ENCODE results near the gene ITPRIP.

Gene ITPRIP

GRCh38 chr10:104309980-104310978, 28.0 kb downstream of the ITPRIP start:
- Histone ChIP-seq H3K4me1 (ENCODE audit: control insufficient read depth in 2 of 2, insufficient read depth in 2 of 2, low read length in 2 of 2) (peaks cover 6 to 8% of the 10 kb centered on the region in 2 donors), H3K36me3 (ENCODE audit: control insufficient read depth in 2 of 2, insufficient read depth in 2 of 2, low read length in 2 of 2) (peaks cover 25% of the 10 kb centered on the region in 2 donors), H3K9ac (ENCODE audit: low read depth in 1 of 2, low read length in 2 of 2) (no peak overlapping the region), H3K4me3 (ENCODE audit: low read length in 2 of 2) (no peak overlapping the region), H3K27ac (ENCODE audit: low read depth in 2 of 2, low read length in 2 of 2) (no peak overlapping the region), H3K9me3 (ENCODE audit: control insufficient read depth in 2 of 2, low read length in 2 of 2) (no peaks in the 10 kb centered on the region), H3K27me3 (ENCODE audit: control insufficient read depth in 2 of 2, insufficient read depth in 2 of 2, low read length in 2 of 2) (no peaks in the 10 kb centered on the region)

- Histone ChIP-seq H3K27ac (ENCODE audit: low read depth in 2 of 2, low read length in 2 of 2) (no peak overlapping the region), H3K4me3 (ENCODE audit: low read length in 2 of 2) (no peak overlapping the region), H3K36me3 (ENCODE audit: control insufficient read depth in 2 of 2, insufficient read depth in 2 of 2, low read length in 2 of 2) (peaks cover 8% of the 10 kb centered on the region in 2 donors), H3K4me1 (ENCODE audit: control insufficient read depth in 2 of 2, insufficient read depth in 2 of 2, low read length in 2 of 2) (peaks cover 6 to 8% of the 10 kb centered on the region in 2 donors), H3K9me3 (ENCODE audit: control insufficient read depth in 2 of 2, low read length in 2 of 2) (no peaks in the 10 kb centered on the region), H3K27me3 (ENCODE audit: control insufficient read depth in 2 of 2, insufficient read depth in 2 of 2, low read length in 2 of 2) (no peaks in the 10 kb centered on the region), H3K9ac (ENCODE audit: low read depth in 1 of 2, low read length in 2 of 2) (no peak overlapping the region)
Measured at GRCh38 chr10:104308439-104308903, 29.8 kb downstream of the ITPRIP start.

GRCh38 chr10:104307576-104308438, 30.5 kb downstream of the ITPRIP start:
- Histone ChIP-seq H3K4me3 (ENCODE audit: low read length in 2 of 2) (no peak overlapping the region), H3K27me3 (ENCODE audit: control insufficient read depth in 2 of 2, insufficient read depth in 2 of 2, low read length in 2 of 2) (no peaks in the 10 kb centered on the region), H3K36me3 (ENCODE audit: control insufficient read depth in 2 of 2, insufficient read depth in 2 of 2, low read length in 2 of 2) (peaks cover 3 to 4% of the 10 kb centered on the region in 2 donors), H3K9me3 (ENCODE audit: control insufficient read depth in 2 of 2, low read length in 2 of 2) (no peaks in the 10 kb centered on the region), H3K9ac (ENCODE audit: low read depth in 1 of 2, low read length in 2 of 2) (no peak overlapping the region), H3K4me1 (ENCODE audit: control insufficient read depth in 2 of 2, insufficient read depth in 2 of 2, low read length in 2 of 2) (peaks cover 6 to 8% of the 10 kb centered on the region in 2 donors), H3K27ac (ENCODE audit: low read depth in 2 of 2, low read length in 2 of 2) (no peak overlapping the region)

GRCh38 chr10:104306897-104307296, 31.4 kb downstream of the ITPRIP start:
- no peaks in the 10 kb centered on the region for H3K9me3 ChIP-seq (ENCODE audit: control insufficient read depth in 2 of 2, low read length in 2 of 2)
- no peak overlapping the region for H3K4me3 ChIP-seq (ENCODE audit: low read length in 2 of 2)
- no peak overlapping the region for H3K27ac ChIP-seq (ENCODE audit: low read depth in 2 of 2, low read length in 2 of 2)
- no peaks in the 10 kb centered on the region for H3K36me3 ChIP-seq (ENCODE audit: control insufficient read depth in 2 of 2, insufficient read depth in 2 of 2, low read length in 2 of 2)
- no peaks in the 10 kb centered on the region for H3K27me3 ChIP-seq (ENCODE audit: control insufficient read depth in 2 of 2, insufficient read depth in 2 of 2, low read length in 2 of 2)
- no peak overlapping the region for H3K9ac ChIP-seq (ENCODE audit: low read depth in 1 of 2, low read length in 2 of 2)
- H3K4me1 ChIP-seq (ENCODE audit: control insufficient read depth in 2 of 2, insufficient read depth in 2 of 2, low read length in 2 of 2), result peaks cover 6 to 8% of the 10 kb centered on the region in 2 donors

DNA sequence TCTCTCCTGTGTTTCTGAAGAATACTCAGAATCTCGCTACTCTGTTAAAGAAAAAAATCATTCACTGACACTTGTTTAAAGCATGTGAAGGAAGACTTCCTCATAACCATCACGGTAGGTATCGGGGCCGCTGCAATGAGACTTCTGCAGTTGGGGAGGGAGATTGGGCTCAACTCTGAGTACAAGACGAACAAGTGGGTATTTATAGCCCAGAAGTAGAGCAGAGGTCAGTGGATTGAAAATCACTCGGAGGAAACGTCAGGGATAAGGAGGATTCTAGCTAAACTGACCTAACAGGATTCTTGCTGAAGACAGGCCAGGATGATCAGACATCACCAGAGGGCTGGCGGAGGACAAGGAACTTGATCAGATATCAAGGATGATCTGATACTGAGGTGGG, 33.3 kb downstream of the ITPRIP start:
- Histone ChIP-seq H3K4me3 (ENCODE audit: low read length in 2 of 2) (no peak overlapping the region), H3K9me3 (ENCODE audit: control insufficient read depth in 2 of 2, low read length in 2 of 2) (no peaks in the 10 kb centered on the region)

GRCh38 chr10:104304356-104304745, 33.9 kb downstream of the ITPRIP start:
- Histone ChIP-seq H3K4me3 (ENCODE audit: low read length in 2 of 2) (no peak overlapping the region), H3K9me3 (ENCODE audit: control insufficient read depth in 2 of 2, low read length in 2 of 2) (no peaks in the 10 kb centered on the region), H3K9ac (ENCODE audit: low read depth in 1 of 2, low read length in 2 of 2) (no peak overlapping the region), H3K27me3 (ENCODE audit: control insufficient read depth in 2 of 2, insufficient read depth in 2 of 2, low read length in 2 of 2) (peaks cover 0 to 2% of the 10 kb centered on the region in 2 donors), H3K27ac (ENCODE audit: low read depth in 2 of 2, low read length in 2 of 2) (no peak overlapping the region), H3K4me1 (ENCODE audit: control insufficient read depth in 2 of 2, insufficient read depth in 2 of 2, low read length in 2 of 2) (peaks cover 10 to 15% of the 10 kb centered on the region in 2 donors), H3K36me3 (ENCODE audit: control insufficient read depth in 2 of 2, insufficient read depth in 2 of 2, low read length in 2 of 2) (no peaks in the 10 kb centered on the region)

More for the DNA sequence above, 33.3 kb downstream of the ITPRIP start:
- Histone ChIP-seq H3K36me3 (ENCODE audit: control insufficient read depth in 2 of 2, insufficient read depth in 2 of 2, low read length in 2 of 2) (no peaks in the 10 kb centered on the region), H3K4me1 (ENCODE audit: control insufficient read depth in 2 of 2, insufficient read depth in 2 of 2, low read length in 2 of 2) (peaks cover 10 to 15% of the 10 kb centered on the region in 2 donors), H3K27me3 (ENCODE audit: control insufficient read depth in 2 of 2, insufficient read depth in 2 of 2, low read length in 2 of 2) (peaks cover 0 to 2% of the 10 kb centered on the region in 2 donors), H3K9ac (ENCODE audit: low read depth in 1 of 2, low read length in 2 of 2) (no peak overlapping the region), H3K27ac (ENCODE audit: low read depth in 2 of 2, low read length in 2 of 2) (no peak overlapping the region)

DNA sequence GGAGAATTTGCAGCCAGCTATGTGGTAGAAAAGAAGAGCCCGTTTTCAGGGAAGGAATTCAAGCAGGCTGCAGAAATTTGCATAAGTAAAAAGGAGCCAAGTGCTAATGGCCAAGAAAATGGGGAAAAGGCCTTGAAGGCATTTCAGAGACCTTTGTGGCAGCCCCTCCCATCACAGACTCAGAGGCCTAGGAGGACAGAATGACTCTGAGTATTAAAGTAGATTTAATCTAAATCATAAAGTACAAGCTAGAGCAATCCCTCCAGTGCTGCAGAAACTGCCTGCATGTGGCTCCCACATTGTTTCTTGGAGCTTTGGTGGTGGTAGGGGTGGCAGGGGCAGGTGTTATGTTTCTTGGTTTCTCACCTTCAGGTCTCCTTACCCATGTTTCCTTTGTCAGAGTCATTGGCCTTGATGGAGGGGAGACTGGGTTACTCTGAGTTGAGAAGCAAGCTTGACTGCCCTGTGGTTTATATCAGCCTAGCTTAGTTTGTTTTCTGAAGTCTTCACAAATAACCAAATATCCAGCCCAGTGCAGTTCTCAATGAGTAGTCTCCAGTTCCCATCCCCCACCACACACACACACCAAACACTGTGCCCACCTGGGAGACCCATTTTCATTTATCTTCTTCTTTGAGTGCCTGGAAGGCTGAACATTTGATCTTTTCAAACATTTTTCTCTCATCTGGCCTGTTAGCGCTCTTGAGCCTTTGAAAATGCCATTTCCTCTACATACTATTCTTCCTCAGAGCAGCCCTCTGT, 34.5 kb downstream of the ITPRIP start:
- H3K27ac ChIP-seq (ENCODE audit: low read depth in 2 of 2, low read length in 2 of 2), result no peak overlapping the region
- peaks cover 10 to 15% of the 10 kb centered on the region in 2 donors for H3K4me1 ChIP-seq (ENCODE audit: control insufficient read depth in 2 of 2, insufficient read depth in 2 of 2, low read length in 2 of 2)
- H3K36me3 ChIP-seq (ENCODE audit: control insufficient read depth in 2 of 2, insufficient read depth in 2 of 2, low read length in 2 of 2), result no peaks in the 10 kb centered on the region
- H3K9ac ChIP-seq (ENCODE audit: low read depth in 1 of 2, low read length in 2 of 2), result no peak overlapping the region
- no peaks in the 10 kb centered on the region for H3K9me3 ChIP-seq (ENCODE audit: control insufficient read depth in 2 of 2, low read length in 2 of 2)
- H3K27me3 ChIP-seq (ENCODE audit: control insufficient read depth in 2 of 2, insufficient read depth in 2 of 2, low read length in 2 of 2), result peaks cover 0 to 2% of the 10 kb centered on the region in 2 donors
- no peak overlapping the region for H3K4me3 ChIP-seq (ENCODE audit: low read length in 2 of 2)

DNA sequence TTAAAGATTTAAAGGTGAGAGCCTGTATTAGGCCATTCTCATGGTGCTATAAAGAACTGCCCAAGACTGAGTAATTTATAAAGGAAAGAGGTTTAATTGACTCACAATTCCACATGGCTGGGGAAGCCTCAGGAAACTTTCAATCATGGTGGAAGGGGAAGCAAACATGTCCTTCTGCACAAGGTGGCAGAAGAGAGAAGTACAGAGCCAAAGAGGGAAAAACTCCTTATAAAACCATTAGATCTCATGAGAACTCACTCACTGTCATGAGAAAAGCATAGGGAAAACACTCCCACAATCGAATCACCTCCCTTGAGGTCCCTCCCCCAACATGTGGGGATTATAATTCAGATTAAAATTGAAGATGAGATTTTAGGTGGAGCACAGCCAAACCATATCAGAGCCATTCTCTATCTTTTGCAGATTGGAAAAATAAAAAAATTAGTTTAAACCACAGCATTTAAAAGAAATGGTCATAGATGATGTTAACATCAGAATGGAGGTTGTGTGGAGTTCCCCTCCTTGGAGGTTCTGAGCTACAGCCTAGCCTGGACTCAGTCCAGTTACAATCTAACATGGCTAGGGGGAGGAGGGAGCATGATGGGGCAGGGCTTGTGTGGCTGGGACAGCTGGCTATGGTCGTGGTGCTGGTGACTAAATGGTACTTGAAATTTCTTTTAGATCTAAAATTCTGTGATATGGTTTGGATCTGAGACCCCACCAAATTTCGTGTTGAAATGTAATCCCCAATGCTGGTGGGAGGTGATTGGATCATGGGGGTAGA, 36.2 kb downstream of the ITPRIP start:
- H3K4me1 ChIP-seq (ENCODE audit: control insufficient read depth in 2 of 2, insufficient read depth in 2 of 2, low read length in 2 of 2), result peaks cover 10% of the 10 kb centered on the region in 2 donors

DNA sequence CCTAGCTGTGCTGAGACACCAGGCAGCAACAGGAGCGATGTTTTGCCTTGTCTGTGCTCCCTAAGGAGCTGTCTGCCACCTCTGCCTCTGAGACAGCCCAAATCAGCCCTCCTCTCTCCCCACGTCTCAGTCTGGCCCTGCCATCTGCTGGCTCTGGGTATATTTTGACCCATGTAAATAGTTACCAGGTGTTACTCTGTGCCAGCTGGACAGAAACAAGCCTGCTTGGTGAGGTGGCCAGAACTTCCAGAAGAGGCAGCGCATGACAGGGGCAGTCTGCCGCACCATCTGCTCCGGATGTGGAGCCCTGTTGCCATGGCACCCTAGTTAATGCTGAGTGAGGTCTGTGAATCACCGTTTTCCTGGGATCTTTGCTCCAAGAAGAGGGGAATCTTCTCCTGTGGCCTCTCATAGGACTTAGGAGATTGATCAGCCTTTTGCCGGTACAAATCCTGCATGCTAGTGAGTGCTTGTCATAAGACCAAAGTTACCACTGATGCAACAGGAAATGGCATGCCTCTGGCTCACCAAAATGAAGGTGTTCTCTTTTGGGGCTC, 37.5 kb downstream of the ITPRIP start:
- H3K4me1 ChIP-seq (ENCODE audit: control insufficient read depth in 2 of 2, insufficient read depth in 2 of 2, low read length in 2 of 2), result peaks cover 8% of the 10 kb centered on the region in 2 donors
- H3K9ac ChIP-seq (ENCODE audit: low read depth in 1 of 2, low read length in 2 of 2), result peak overlapping the region in 1 of 2 donors; percentile 17
- peaks cover 0 to 2% of the 10 kb centered on the region in 2 donors for H3K27me3 ChIP-seq (ENCODE audit: control insufficient read depth in 2 of 2, insufficient read depth in 2 of 2, low read length in 2 of 2)
- H3K27ac ChIP-seq (ENCODE audit: low read depth in 2 of 2, low read length in 2 of 2), result peak overlapping the region; percentile 52 to 73
- H3K9me3 ChIP-seq (ENCODE audit: control insufficient read depth in 2 of 2, low read length in 2 of 2), result no peaks in the 10 kb centered on the region
- H3K4me3 ChIP-seq (ENCODE audit: low read length in 2 of 2), result no peak overlapping the region
- no peaks in the 10 kb centered on the region for H3K36me3 ChIP-seq (ENCODE audit: control insufficient read depth in 2 of 2, insufficient read depth in 2 of 2, low read length in 2 of 2)

More for the DNA sequence above, 36.2 kb downstream of the ITPRIP start:
- peaks cover 0 to 2% of the 10 kb centered on the region in 2 donors for H3K27me3 ChIP-seq (ENCODE audit: control insufficient read depth in 2 of 2, insufficient read depth in 2 of 2, low read length in 2 of 2)
- H3K36me3 ChIP-seq (ENCODE audit: control insufficient read depth in 2 of 2, insufficient read depth in 2 of 2, low read length in 2 of 2), result no peaks in the 10 kb centered on the region
- H3K9me3 ChIP-seq (ENCODE audit: control insufficient read depth in 2 of 2, low read length in 2 of 2), result no peaks in the 10 kb centered on the region
- no peak overlapping the region for H3K27ac ChIP-seq (ENCODE audit: low read depth in 2 of 2, low read length in 2 of 2)
- no peak overlapping the region for H3K4me3 ChIP-seq (ENCODE audit: low read length in 2 of 2)
- H3K9ac ChIP-seq (ENCODE audit: low read depth in 1 of 2, low read length in 2 of 2), result no peak overlapping the region
